Esophagus muscularis mucosa (tissue), 3 donors: Measurements from ENCODE around the gene CREM.

Experiments used
- POLR2AphosphoS5 ChIP-seq, 2 donors: sonication (generic); formaldehyde crosslinking; IDR thresholded peaks; one replicate each; pipeline ENCODE4 v1.6.1; 2017; ENCODE audit warnings: antibody characterized with exemption in 2 of 2
- TF ChIP-seq, protein P1 (sequence below), 3 experiments: fragments of 200-600 bp in 2 of 3; fragments of 450-650 bp in 1 of 3; sonication (generic) in 2 of 3; IDR thresholded peaks; one replicate each; pipeline ENCODE4 v1.5.1; 2017 to 2019; ENCODE audit warnings: antibody characterized with exemption in 3 of 3, mild to moderate bottlenecking in 2 of 3, moderate library complexity in 1 of 3

DNA sequence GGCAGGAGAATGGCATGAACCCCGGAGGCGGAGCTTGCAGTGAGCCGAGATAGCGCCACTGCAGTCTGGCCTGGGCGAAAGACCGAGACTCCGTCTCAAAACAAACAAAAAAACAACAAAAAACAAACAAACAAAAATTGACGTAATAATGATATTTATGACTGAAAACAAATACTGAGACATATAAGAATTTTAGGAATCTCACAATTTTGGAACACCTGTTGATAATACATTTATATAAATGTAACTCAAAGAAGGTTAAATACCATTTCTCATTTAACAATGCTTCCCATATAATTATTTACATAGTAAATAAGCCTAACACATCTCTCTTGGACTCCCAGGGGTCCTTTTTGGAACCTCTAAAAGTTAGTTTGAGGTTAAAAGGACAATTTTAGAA is 107.4 kb downstream of the CREM start:
- TF ChIP-seq, protein P1, sequence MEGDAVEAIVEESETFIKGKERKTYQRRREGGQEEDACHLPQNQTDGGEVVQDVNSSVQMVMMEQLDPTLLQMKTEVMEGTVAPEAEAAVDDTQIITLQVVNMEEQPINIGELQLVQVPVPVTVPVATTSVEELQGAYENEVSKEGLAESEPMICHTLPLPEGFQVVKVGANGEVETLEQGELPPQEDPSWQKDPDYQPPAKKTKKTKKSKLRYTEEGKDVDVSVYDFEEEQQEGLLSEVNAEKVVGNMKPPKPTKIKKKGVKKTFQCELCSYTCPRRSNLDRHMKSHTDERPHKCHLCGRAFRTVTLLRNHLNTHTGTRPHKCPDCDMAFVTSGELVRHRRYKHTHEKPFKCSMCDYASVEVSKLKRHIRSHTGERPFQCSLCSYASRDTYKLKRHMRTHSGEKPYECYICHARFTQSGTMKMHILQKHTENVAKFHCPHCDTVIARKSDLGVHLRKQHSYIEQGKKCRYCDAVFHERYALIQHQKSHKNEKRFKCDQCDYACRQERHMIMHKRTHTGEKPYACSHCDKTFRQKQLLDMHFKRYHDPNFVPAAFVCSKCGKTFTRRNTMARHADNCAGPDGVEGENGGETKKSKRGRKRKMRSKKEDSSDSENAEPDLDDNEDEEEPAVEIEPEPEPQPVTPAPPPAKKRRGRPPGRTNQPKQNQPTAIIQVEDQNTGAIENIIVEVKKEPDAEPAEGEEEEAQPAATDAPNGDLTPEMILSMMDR (IDR thresholded peaks at IDR 0.05) = no peak
- no peak for TF ChIP-seq POLR2AphosphoS5 (IDR thresholded peaks at IDR 0.05)
